GM18873 (cell line): Measurements from ENCODE around the gene ASPM.
"Not testable (repeated sequence)": the region's sequence is repeated elsewhere in the genome, so short reads cannot be mapped to it uniquely, and the experiment has no call there.

Experiments used
- ATAC-seq: cut with Tn5 transposase; IDR thresholded peaks from one replicate; pipeline ENCODE4 v1.9.1; 2021; ENCODE audit warnings: mild to moderate bottlenecking, moderate library complexity, moderate number of reproducible peaks; ENCODE audit not compliant: unreplicated experiment, low FRiP score

Gene ASPM

GRCh38 chr1:197083474-197083873, 63.0 kb downstream of the ASPM start:
- no peak for ATAC-seq

GRCh38 chr1:197081117-197081753, 65.2 kb downstream of the ASPM start:
- no peak for ATAC-seq

GRCh38 chr1:197080323-197080722, 66.1 kb downstream of the ASPM start:
- ATAC-seq: no peak

GRCh38 chr1:197076585-197076984, 69.9 kb downstream of the ASPM start:
- ATAC-seq: no peak

GRCh38 chr1:197073978-197074377, 72.5 kb downstream of the ASPM start:
- ATAC-seq: no peak

GRCh38 chr1:197067457-197067818, 79.0 kb downstream of the ASPM start:
- no peak for ATAC-seq

GRCh38 chr1:197066719-197067456, 79.6 kb downstream of the ASPM start, which contains the start of gene F13B:
Gene F13B, minus strand, starts transcription at chr1:197067260. Its CDS starts 37 bp downstream, at chr1:197067223.
- no peak for ATAC-seq

GRCh38 chr1:197066277-197066676, 80.2 kb downstream of the ASPM start:
- ATAC-seq: no peak

GRCh38 chr1:197065559-197065958, 80.9 kb downstream of the ASPM start:
- no peak for ATAC-seq

GRCh38 chr1:197063212-197063611, 83.3 kb downstream of the ASPM start:
- ATAC-seq: no peak

- ATAC-seq: no peak
These were observed 83.8 kb downstream of the ASPM start for GRCh38 chr1:197062692-197063091.

GRCh38 chr1:197049100-197049499, 97.4 kb downstream of the ASPM start:
- no peak for ATAC-seq

- ATAC-seq: no peak
These were observed 103.7 kb downstream of the ASPM start for GRCh38 chr1:197042676-197043341.

- ATAC-seq: no peak
These were observed 104.7 kb downstream of the ASPM start for GRCh38 chr1:197041486-197042353.

- no peak for ATAC-seq
These were observed 109.6 kb downstream of the ASPM start for GRCh38 chr1:197036861-197037260.

- ATAC-seq: not testable (repeated sequence)
These were observed 111.7 kb downstream of the ASPM start for GRCh38 chr1:197034631-197035339.
